GM12892 (cell line): ENCODE data around the gene DOCK10.

Source experiments
- POLR2A ChIP-seq: IDR thresholded peaks from 2 replicates; pipeline ENCODE4 v1.6.1; 2011; ENCODE audit warnings: low read depth, low read length, control low read depth
- POLR2AphosphoS5 ChIP-seq: IDR thresholded peaks from 2 replicates; pipeline ENCODE4 v1.6.1; 2011; ENCODE audit warnings: low read depth, low read length, control low read depth
- TAF1 ChIP-seq: IDR thresholded peaks from 2 replicates; pipeline ENCODE4 v1.6.1; 2011; ENCODE audit warnings: low read depth, mild to moderate bottlenecking, control low read depth, low read length, borderline replicate concordance

DNA sequence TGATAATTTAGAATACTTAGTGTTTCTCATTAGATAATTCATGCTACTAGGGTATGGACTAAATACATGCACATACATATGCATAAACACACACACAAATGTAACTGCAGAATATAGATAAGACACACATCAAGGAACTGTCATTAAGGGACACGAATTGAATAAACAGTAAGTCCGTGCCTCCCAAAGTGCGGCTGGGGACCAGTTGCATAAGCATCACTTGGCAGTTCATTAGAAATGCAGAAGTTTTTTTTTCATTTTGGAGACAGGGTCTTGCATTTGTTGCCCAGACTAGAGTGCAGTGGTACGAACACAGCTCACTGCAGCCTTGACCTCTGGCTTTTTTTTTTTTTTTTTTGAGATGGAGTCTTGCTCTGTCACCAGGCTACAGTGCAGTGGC is 196.1 kb downstream of the DOCK10 start:
- TF ChIP-seq POLR2AphosphoS5: no peak
- TF ChIP-seq POLR2A: no peak
- no peak for TF ChIP-seq TAF1
